ENCODE data around the gene ZNF609.

The ZNF609 gene

DNA sequence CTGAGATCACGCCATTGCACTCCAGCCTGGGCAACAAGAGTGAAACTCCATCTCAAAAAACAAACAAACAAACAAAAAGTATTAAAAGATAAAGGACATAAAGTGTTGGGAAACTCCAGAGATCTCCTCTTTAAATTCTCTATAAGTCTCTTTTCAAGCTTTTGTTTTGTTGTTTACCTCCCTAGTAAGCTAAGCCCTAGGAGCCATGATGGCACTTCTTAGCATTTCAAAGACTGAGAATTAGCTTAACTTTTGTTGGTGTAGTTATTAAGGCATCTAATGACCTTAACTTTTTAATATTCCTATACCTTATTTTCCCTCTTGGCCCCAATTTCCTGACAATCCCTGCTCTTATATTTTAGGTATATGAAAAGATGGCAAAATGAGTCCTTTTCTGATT lies 157.3 kb downstream of the ZNF609 start:
- Histone ChIP-seq H3K36me3 (ENCODE audit: control insufficient read depth in 1 of 2, insufficient read depth in 2 of 2, low read length in 2 of 2) (peaks cover 0 to under 1% of the 10 kb centered on the region in 2 donors), H3K4me1 (ENCODE audit: control insufficient read depth in 1 of 2, insufficient read depth in 2 of 2, low read length in 2 of 2) (peaks cover 12 to 13% of the 10 kb centered on the region in 2 donors), H3K27ac (ENCODE audit: low read depth, low read length) (no peak overlapping the region), H3K4me3 (ENCODE audit: low read depth in 1 of 2, low read length in 2 of 2) (no peak overlapping the region), H3K9ac (ENCODE audit: low read depth in 1 of 2, low read length in 2 of 2) (no peak overlapping the region), H3K9me3 (ENCODE audit: control insufficient read depth in 1 of 2, low read length in 2 of 2) (no peaks in the 10 kb centered on the region), H3K27me3 (ENCODE audit: control insufficient read depth in 1 of 2, insufficient read depth in 2 of 2, low read length in 2 of 2) (no peaks in the 10 kb centered on the region)

DNA sequence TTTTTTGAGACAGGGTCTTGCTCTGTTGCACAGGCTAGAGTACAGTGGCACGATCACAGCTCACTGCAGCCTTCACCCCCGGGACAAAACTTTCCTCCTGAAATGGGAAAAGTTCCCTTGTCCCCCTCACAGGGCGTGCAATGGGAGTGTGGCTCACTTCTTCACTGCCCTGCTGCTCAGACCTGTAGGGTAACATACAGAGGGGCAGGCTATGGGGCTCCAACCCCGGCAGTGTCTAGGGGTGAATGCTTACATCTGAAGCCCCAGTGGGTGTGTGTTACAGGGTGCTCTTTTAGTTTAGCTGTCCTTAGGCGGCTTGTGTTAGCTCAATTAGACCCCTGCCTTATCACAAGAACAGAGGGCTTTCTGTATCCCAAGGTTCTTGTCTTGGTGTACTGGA lies 157.8 kb downstream of the ZNF609 start:
- Histone ChIP-seq H3K9ac (ENCODE audit: low read depth in 1 of 2, low read length in 2 of 2) (no peak overlapping the region), H3K27ac (ENCODE audit: low read depth, low read length) (no peak overlapping the region), H3K9me3 (ENCODE audit: control insufficient read depth in 1 of 2, low read length in 2 of 2) (no peaks in the 10 kb centered on the region), H3K36me3 (ENCODE audit: control insufficient read depth in 1 of 2, insufficient read depth in 2 of 2, low read length in 2 of 2) (peaks cover 0 to 5% of the 10 kb centered on the region in 2 donors), H3K4me1 (ENCODE audit: control insufficient read depth in 1 of 2, insufficient read depth in 2 of 2, low read length in 2 of 2) (peaks cover 12 to 13% of the 10 kb centered on the region in 2 donors), H3K27me3 (ENCODE audit: control insufficient read depth in 1 of 2, insufficient read depth in 2 of 2, low read length in 2 of 2) (no peaks in the 10 kb centered on the region), H3K4me3 (ENCODE audit: low read depth in 1 of 2, low read length in 2 of 2) (no peak overlapping the region)

DNA sequence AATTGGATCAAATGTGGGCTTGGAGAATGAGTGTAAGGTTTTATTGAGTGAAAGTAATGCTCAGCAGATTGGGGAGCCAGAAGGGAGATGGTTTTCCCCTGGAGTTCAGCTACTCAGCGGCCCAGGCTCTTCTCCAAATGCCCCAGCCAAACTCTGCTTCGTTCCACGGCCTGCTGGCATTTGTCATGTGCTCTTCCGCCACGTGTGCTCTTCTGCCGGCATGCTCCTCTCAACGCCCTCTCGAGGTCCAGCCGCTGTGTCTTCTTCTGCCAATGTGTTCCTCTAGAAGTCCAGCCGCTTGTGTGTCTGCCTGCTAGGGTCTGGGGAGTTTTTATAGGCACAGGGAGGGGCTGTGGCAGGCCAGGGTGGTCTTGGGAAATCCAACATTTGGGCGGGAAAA lies 158.2 kb downstream of the ZNF609 start:
- H3K27ac ChIP-seq (ENCODE audit: low read depth, low read length): no peak overlapping the region
- no peak overlapping the region for H3K4me3 ChIP-seq (ENCODE audit: low read depth in 1 of 2, low read length in 2 of 2)
- peaks cover 2 to 9% of the 10 kb centered on the region in 2 donors for H3K36me3 ChIP-seq (ENCODE audit: control insufficient read depth in 1 of 2, insufficient read depth in 2 of 2, low read length in 2 of 2)
- H3K4me1 ChIP-seq (ENCODE audit: control insufficient read depth in 1 of 2, insufficient read depth in 2 of 2, low read length in 2 of 2): peaks cover 12 to 13% of the 10 kb centered on the region in 2 donors
- H3K9ac ChIP-seq (ENCODE audit: low read depth in 1 of 2, low read length in 2 of 2): no peak overlapping the region
- no peaks in the 10 kb centered on the region for H3K9me3 ChIP-seq (ENCODE audit: control insufficient read depth in 1 of 2, low read length in 2 of 2)
- no peaks in the 10 kb centered on the region for H3K27me3 ChIP-seq (ENCODE audit: control insufficient read depth in 1 of 2, insufficient read depth in 2 of 2, low read length in 2 of 2)

DNA sequence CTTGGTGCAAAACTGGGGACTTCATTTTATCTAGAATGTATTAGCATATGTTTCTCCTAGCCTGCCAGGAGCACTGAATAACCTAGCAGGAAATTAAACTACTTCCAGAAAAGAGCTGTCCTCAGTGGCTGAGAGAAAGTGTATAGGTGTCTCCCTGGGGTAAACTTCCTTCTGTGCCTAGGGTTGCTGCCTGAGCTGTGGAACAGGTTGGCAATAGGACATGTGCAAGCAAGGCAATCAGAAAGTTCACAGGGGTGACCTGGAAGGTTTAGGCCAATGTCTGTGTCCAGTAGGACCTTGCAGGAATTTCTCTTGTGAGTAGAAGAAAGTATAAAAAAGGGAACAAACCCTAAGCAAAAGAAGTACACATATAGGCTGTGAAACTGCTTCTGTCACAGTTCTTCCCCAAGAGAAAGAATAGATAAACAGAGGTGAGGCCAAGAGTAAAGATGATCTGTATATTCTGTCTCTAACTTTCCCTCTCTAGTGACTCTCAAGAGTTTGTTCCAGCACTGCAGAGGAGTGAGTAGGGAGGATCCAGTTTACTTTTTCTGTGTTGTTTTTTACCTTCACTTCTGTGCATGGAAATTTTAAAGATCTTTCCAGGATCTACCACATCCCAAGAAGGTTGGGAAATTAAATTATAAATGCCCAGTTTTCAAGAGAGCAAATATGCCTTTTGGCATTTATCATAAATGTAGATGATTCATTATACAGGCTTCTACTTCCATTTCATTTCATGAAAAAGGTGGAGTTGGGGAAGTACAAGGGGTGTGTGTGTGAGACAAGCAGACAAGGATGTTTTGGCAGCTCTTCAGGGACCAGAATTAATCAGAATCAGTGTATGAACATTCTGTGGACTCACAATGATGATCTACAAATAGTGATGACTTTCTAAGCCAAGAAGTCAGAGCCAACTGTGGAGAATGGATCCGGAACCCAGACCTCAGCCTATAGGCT lies 159.8 kb downstream of the ZNF609 start:
- Histone ChIP-seq H3K36me3 (ENCODE audit: control insufficient read depth in 1 of 2, insufficient read depth in 2 of 2, low read length in 2 of 2) (peaks cover 5 to 15% of the 10 kb centered on the region in 2 donors), H3K27ac (ENCODE audit: low read depth, low read length) (no peak overlapping the region), H3K9ac (ENCODE audit: low read depth in 1 of 2, low read length in 2 of 2) (no peak overlapping the region), H3K9me3 (ENCODE audit: control insufficient read depth in 1 of 2, low read length in 2 of 2) (no peaks in the 10 kb centered on the region), H3K27me3 (ENCODE audit: control insufficient read depth in 1 of 2, insufficient read depth in 2 of 2, low read length in 2 of 2) (no peaks in the 10 kb centered on the region), H3K4me3 (ENCODE audit: low read depth in 1 of 2, low read length in 2 of 2) (no peak overlapping the region), H3K4me1 (ENCODE audit: control insufficient read depth in 1 of 2, insufficient read depth in 2 of 2, low read length in 2 of 2) (peaks cover 13 to 16% of the 10 kb centered on the region in 2 donors)

DNA sequence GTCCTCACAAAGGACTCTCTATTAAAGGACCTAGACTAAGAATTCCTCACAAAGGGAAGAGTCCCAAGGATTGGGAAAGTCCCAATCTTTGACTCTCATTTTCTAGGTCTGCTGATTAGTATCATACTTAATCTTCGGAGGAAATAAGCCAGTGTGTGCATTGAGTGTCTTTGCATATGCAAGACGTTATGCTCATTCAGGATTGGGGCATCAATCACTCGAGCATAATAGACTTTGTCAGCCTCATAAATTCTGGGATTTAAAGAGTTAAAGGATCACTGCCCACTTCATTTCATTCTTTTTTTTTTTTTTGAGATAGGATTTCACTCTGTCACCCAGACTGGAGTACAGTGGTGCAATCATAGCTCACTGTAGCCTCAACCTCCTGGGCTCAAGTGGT lies 160.7 kb downstream of the ZNF609 start:
- Histone ChIP-seq H3K36me3 (ENCODE audit: control insufficient read depth in 1 of 2, insufficient read depth in 2 of 2, low read length in 2 of 2) (peaks cover 5 to 15% of the 10 kb centered on the region in 2 donors), H3K9ac (ENCODE audit: low read depth in 1 of 2, low read length in 2 of 2) (no peak overlapping the region), H3K9me3 (ENCODE audit: control insufficient read depth in 1 of 2, low read length in 2 of 2) (no peaks in the 10 kb centered on the region), H3K27me3 (ENCODE audit: control insufficient read depth in 1 of 2, insufficient read depth in 2 of 2, low read length in 2 of 2) (no peaks in the 10 kb centered on the region), H3K4me1 (ENCODE audit: control insufficient read depth in 1 of 2, insufficient read depth in 2 of 2, low read length in 2 of 2) (peaks cover 13 to 16% of the 10 kb centered on the region in 2 donors), H3K27ac (ENCODE audit: low read depth, low read length) (no peak overlapping the region), H3K4me3 (ENCODE audit: low read depth in 1 of 2, low read length in 2 of 2) (no peak overlapping the region)

DNA sequence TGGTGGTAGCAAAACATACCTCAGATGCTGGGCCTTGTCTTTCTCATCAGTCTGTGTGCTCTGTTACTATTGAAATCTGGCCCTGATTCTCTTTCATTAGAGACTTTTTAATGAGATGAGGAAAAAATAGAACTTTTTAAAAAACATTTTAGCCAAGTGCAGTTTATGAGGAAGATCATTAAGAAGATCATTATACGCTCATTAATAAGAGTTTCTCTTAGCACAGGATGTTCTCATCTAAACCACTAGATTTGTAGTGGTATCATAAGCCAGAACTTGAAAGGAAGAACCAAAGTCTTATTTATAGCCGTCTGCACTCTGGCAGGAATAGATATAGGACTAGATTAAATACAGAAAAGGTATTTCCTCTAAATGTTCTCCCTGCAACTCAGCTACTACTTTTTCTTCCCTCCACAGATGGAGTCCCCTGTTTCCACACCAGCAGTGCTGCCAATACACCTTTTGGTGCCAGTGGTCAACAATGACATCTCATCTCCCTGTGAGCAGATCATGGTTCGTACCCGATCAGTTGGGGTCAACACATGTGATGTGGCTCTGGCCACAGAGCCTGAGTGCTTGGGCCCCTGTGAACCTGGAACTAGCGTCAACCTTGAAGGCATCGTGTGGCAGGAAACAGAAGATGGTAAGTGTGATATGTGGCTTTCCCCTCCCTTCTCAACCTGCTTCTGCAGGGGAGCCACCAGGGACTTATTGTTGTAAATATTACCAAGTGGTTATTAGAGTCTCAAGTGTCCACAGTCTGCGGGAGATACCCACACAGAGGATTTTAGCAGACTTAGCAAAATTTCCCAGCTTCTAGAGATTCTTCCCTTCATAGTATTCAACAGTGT lies 162.3 kb downstream of the ZNF609 start:
- no peak overlapping the region for H3K27ac ChIP-seq (ENCODE audit: low read depth, low read length)
- H3K36me3 ChIP-seq (ENCODE audit: control insufficient read depth in 1 of 2, insufficient read depth in 2 of 2, low read length in 2 of 2): peaks cover 5 to 15% of the 10 kb centered on the region in 2 donors
- no peaks in the 10 kb centered on the region for H3K9me3 ChIP-seq (ENCODE audit: control insufficient read depth in 1 of 2, low read length in 2 of 2)
- H3K4me1 ChIP-seq (ENCODE audit: control insufficient read depth in 1 of 2, insufficient read depth in 2 of 2, low read length in 2 of 2): peaks cover 13 to 16% of the 10 kb centered on the region in 2 donors
- H3K4me3 ChIP-seq (ENCODE audit: low read depth in 1 of 2, low read length in 2 of 2): peak overlapping the region in 1 of 2 donors; percentile 10
- H3K27me3 ChIP-seq (ENCODE audit: control insufficient read depth in 1 of 2, insufficient read depth in 2 of 2, low read length in 2 of 2): no peaks in the 10 kb centered on the region
- no peak overlapping the region for H3K9ac ChIP-seq (ENCODE audit: low read depth in 1 of 2, low read length in 2 of 2)

DNA sequence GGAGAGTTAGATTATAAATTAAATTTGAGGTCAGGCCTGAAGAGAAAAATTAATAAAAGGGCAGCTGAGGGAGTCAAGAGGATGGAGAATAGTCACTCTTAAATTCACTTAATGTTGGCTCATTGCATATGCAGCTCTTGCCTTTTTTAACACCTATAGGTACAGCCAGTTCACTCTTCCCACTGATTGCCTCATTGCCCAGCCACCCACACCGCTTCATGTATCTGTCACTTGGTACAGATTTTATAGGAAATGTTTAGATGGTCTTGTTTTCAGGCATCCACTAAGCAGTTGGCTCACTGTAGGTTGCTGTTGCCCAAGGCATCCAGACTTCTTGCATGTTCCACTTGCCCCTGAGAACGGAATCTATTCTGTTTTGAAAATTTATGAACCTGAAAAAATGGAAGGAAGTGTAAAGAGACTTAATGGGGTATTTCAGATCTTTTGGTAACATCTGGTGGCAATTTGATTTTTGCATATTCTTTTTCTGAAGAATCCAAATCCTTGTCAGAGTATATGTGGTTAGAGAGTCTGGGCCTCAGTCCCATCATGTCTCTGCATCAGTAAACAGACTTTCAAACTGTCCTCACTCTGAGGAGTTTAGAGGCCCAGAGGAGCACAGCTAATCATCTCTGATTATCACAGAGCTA lies 163.1 kb downstream of the ZNF609 start:
- Histone ChIP-seq H3K27ac (ENCODE audit: low read depth, low read length) (no peak overlapping the region), H3K9ac (ENCODE audit: low read depth in 1 of 2, low read length in 2 of 2) (no peak overlapping the region), H3K27me3 (ENCODE audit: control insufficient read depth in 1 of 2, insufficient read depth in 2 of 2, low read length in 2 of 2) (no peaks in the 10 kb centered on the region), H3K9me3 (ENCODE audit: control insufficient read depth in 1 of 2, low read length in 2 of 2) (no peaks in the 10 kb centered on the region), H3K36me3 (ENCODE audit: control insufficient read depth in 1 of 2, insufficient read depth in 2 of 2, low read length in 2 of 2) (peaks cover 5 to 15% of the 10 kb centered on the region in 2 donors), H3K4me3 (ENCODE audit: low read depth in 1 of 2, low read length in 2 of 2) (peak overlapping the region in 1 of 2 donors; percentile 10), H3K4me1 (ENCODE audit: control insufficient read depth in 1 of 2, insufficient read depth in 2 of 2, low read length in 2 of 2) (peaks cover 13 to 16% of the 10 kb centered on the region in 2 donors)

DNA sequence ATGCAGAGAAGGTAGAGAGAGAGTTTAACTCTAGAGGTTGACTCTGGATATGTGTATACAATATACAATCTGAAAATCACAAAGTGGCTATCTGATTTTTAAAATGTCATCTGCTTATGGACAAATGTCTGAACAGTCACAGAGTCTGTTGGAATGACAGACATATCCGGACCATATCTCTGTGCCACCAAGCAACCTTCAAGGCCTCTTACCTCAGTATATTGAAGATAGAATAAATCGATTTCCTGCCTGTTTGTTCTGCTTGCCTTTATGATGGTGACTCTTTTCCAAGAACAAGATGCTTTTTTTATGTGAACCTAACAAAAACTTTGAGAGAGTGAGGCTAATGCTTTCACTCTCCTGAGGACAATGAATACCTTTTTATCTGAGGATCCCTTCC lies 163.9 kb downstream of the ZNF609 start:
- Histone ChIP-seq H3K36me3 (ENCODE audit: control insufficient read depth in 1 of 2, insufficient read depth in 2 of 2, low read length in 2 of 2) (peaks cover 5 to 15% of the 10 kb centered on the region in 2 donors), H3K27ac (ENCODE audit: low read depth, low read length) (no peak overlapping the region), H3K9me3 (ENCODE audit: control insufficient read depth in 1 of 2, low read length in 2 of 2) (no peaks in the 10 kb centered on the region), H3K4me1 (ENCODE audit: control insufficient read depth in 1 of 2, insufficient read depth in 2 of 2, low read length in 2 of 2) (peaks cover 13 to 16% of the 10 kb centered on the region in 2 donors), H3K9ac (ENCODE audit: low read depth in 1 of 2, low read length in 2 of 2) (no peak overlapping the region), H3K4me3 (ENCODE audit: low read depth in 1 of 2, low read length in 2 of 2) (no peak overlapping the region), H3K27me3 (ENCODE audit: control insufficient read depth in 1 of 2, insufficient read depth in 2 of 2, low read length in 2 of 2) (no peaks in the 10 kb centered on the region)

DNA sequence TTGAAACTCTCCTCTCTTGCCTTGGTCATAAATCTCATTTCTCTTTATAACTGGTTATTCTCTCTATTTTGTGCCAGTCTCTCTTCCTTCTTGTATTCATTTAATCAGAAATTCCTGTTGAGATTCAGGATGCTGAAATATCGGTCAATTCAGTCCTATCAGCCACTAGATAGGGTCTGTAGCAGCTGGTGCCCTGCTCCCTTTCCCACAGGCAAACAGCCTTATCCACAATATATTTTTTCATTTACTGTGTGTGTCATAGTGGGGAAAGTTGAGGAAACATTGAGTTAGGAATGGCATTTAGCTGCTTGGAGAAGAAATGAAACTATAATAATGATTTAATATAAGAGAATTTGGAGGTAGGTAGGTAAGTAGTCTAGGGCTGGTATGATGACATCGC lies 168.7 kb downstream of the ZNF609 start:
- Histone ChIP-seq H3K4me3 (ENCODE audit: low read depth in 1 of 2, low read length in 2 of 2) (no peak overlapping the region), H3K4me1 (ENCODE audit: control insufficient read depth in 1 of 2, insufficient read depth in 2 of 2, low read length in 2 of 2) (peaks cover 2 to 21% of the 10 kb centered on the region in 2 donors), H3K27me3 (ENCODE audit: control insufficient read depth in 1 of 2, insufficient read depth in 2 of 2, low read length in 2 of 2) (no peaks in the 10 kb centered on the region), H3K27ac (ENCODE audit: low read depth, low read length) (no peak overlapping the region), H3K9me3 (ENCODE audit: control insufficient read depth in 1 of 2, low read length in 2 of 2) (no peaks in the 10 kb centered on the region), H3K36me3 (ENCODE audit: control insufficient read depth in 1 of 2, insufficient read depth in 2 of 2, low read length in 2 of 2) (peaks cover 0 to 1% of the 10 kb centered on the region in 2 donors), H3K9ac (ENCODE audit: low read depth in 1 of 2, low read length in 2 of 2) (no peak overlapping the region)

Measured in duodenal mucosa (tissue), 2 donors.